Stimulated activated CD8-positive, alpha-beta memory T cell treated with anti-CD3 and anti-CD28 coated beads, Interleukin-2, amount 100 ng/mL, for 48 hours (primary cell): Measurements from ENCODE around the gene ARL15.

Experiments used
- DNase-seq, 2 donors: peaks; one replicate each; pipeline ENCODE4 v3.0.0-alpha.2; 2020; ENCODE audit warnings: low read depth in 2 of 2

Gene ARL15

DNA sequence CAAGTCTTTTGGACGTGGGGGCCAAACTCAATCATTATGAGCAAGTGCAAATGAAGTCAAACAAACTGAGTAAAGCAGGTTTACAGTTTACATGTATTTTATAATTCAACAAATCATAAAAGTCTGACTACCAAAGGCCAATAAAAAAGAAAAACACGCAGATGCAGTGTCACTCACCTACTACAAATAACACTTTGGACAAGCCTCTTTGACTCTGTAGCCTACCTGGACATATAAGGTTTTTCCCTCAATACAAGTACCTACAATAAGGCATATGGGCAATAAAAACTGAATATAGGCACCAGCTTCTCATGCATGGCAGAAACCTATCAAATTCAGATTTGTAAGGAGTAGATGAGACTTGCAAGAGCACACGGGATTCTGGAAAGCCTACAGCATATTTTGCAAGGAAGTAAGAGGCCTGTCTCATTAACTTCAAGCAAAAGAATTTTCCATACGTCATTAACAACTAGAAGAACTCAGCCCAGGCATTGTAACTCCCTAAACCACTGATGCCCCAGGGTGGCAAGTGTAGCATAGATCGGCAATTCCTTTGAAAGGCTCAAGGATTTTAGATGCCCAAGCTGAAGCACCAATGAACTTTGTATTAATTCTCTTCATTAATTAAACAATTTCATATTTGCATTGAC lies 21.7 kb downstream of the ARL15 start:
- no peak for DNase-seq

DNA sequence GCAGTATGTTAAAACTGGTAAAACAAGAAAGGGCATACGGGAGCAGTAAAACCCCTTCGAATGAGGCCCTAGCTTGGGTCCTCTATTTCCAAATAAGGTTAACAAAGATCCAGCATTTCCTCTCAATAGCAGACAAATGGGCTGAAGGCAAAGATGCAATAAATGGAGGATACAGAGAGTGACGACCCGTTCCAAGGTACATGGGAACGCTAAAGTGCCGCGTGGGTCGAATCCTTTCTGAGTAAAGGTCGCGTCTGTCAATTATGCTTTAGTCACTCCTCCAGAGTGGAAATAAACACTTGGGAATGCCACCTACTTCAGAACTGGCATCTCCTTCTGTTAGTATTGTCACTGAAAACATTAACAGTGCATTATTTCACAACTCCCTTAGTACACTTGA lies 24.7 kb downstream of the ARL15 start:
- no peak for DNase-seq

DNA sequence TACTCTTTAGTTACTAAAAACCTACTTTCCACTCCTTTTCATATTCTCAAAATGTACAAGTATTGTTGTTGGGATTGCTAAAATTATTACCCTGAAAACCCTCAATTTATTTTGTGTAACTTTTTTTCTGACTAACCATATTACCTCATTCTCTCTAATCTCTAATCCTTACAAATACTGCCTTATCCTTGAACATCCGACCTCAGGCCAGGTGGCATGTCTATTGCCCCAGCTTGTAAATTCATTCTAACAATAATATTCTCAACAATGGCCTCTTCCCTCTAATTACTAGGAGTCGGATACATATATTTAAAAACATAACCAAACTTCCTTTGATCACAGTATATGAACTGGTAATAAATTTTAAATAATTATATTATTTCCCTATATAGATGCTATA lies 25.8 kb downstream of the ARL15 start:
- DNase-seq, result no peak

DNA sequence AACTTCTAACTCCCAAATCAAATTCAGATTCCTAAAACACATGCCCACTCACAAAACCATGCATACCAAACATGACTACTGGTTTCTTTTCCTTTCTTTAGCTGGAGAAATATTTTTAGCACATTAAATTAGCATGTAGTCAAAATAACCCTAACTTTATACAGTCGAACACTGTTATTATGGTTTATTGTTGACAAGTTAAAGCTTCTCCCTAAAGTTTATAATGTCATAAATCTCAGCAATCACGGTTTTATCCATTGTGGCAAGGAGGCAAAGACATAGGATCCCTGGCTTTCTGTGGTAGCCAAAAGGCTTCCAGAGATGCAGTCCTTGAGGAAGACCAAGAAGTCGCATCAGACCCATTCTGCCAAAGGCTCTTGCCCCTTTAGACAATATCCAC lies 27.5 kb downstream of the ARL15 start:
- no peak for DNase-seq

DNA sequence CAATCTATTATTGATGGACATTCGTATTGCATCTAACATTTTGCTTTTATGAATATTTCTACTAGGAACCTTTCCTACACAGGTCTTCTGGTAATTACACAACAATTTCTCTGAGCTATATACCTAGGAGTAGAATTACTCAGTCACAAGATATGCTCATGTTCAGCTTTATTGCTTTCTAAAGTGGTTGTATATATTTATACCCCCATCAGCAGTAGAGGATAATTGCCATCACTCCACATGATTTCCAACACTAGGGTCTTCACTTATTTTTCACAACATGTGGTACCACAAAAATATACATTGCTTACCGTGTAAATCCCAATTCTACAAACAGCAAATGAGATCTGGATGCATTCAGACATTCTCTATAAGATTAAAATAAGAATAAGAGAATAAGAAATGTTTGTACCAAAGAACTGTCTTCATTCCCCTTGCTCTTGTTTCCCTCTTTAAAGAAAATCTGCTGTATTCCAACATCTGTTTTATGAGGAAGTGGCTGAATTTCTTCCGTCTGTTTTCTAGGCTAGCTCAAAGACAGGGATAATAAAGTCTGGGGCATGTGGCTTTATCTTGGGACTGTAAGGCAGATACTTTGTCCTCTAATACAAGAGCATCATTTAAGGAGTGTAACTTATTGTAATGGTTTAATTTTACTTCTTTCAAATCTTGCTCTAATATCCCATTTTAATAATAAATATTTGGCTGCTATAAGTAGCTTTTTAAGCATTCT lies 28.2 kb downstream of the ARL15 start:
- DNase-seq, result no peak

DNA sequence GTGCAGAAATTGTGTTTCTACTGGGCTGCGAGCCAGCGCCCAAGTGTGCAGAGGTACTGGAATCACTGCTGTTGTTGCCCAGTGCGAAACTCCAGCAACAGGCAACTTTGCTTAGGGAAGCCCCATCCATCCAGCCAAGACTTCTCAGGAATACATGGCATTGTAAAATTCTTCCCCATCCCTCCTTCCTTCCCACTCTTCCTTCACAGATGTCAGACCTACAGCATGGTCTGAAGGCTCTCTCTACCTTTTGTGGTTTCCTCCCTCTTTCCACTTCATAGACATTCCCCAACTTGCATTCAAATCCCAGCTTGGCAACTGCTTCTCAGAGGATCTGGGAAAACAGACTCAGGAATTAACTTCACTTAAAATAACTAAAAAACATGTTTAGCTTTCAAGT lies 30.4 kb downstream of the ARL15 start:
- DNase-seq, result no peak

DNA sequence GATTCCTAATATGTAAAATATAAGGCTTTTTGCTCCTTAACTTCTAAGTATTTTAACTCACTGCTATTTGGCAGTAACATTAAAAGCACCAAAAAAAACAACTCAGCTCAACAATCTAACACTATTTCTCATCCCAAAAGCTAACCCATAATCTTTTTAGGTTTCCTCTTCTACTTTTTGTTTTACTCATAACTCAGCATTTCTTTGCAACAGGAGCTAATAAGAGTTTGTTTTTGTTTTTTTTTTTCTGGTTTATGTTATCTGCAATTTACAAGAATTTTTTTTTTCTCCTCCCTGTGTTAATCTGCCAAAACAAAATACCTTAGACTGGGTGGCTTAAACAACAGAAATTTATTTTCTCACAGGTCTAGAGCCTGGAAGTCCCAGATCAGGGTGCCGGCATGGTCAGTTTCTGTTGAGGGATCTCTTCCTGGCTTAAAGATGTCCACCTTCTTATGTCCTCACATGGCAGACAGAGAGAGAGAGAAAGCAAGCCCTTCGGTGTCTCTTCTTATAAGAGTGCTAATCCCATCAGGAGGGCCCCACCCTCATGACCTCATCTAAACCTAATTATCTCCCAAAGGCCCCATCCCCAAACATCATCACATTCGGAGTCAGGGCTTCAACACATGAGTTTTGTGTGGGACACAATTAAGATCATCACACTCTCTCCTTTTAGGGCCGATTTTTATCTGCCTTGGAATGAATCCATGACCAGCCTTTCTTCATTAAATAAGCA lies 31.2 kb downstream of the ARL15 start:
- DNase-seq, result no peak

DNA sequence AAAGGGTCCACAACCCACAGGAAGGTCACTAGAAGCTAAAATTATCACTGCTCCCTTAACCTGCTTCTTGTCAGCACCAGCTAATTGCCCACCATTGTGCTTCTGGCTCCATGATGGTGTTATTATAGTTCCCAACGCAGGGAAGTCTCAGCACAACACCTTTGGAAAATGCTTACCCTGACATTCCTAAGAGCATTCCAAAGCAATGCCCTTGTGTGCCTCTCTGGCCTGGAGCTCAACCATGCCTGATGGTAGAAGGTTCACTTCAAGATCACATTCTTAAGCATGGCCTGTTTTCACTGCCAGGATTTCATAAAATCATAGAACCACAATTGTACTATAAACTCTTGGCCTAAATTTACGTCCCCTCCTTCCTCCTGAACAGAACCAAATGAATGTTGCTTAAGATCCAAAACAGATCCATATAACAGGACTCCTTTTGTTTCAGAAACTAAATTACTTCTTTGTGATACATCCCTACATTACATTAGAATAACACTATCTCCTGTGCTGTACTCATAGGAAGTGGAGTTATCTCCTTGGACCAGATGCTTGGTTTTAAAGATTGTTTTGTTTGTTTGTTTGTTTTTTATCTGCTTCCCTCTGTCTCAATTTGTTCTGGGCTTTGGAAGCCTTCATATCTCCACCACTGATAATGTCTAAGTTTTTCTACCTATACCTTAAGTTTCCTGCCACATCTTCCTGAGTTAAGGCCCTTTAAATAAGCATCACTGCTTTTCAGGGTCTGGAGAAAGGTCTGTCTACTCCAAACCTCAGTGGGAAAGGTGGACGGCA lies 32.1 kb downstream of the ARL15 start:
- DNase-seq, result no peak

DNA sequence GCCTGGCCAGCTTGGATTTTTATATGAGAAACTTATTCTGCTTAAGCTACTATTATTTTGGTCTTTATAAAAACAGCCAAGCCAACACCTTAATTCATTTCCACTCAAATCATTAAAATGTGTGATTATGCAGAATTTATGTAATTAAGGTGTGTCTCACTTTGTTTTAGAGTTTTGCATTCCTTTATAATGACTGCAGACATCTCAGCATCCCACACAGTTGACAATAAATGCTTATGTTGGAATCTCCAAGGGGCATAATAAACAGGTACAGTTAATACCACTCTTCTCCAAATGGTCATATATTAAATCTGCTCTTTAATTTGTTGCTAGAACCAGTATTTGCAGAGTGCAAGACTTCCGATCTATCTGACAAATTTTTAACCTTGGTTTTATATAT lies 34.3 kb downstream of the ARL15 start:
- no peak for DNase-seq

DNA sequence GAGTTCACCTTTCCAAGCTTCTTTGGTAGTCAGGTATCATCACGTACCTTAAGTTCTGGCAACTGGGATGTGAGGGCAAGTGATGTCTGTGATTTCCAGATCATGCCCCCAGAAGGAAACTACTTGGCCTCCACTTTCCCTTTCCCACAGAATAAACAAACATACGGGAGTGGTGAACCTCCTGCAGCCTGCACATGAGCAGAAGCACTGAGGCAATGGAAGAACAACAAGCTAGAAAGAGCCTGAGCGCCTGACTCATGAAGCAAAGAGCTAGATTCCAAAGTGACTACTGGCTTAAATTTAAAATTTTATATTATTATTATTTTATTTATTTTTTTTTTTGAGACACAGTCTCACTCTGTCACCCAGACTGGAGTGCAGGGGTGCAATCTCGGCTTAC lies 35.0 kb downstream of the ARL15 start:
- no peak for DNase-seq

DNA sequence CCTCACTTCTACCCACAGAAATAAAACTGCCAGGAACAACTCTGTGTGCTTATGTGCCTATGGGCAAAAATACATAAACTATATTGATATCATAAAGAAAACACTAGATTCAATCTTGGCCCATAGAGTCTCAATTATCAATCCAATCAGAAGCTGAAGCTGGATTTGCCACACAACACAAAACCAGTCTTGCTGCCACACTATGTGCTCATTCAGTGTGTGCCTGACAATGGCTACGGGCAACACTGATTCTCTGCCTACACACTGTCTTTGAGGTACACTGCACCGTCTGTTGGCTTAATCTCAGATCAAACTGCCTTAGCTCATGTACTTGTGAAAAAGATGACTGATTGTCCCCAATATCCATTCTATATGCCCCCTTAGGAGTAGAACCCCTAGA lies 35.4 kb downstream of the ARL15 start:
- DNase-seq, result no peak

DNA sequence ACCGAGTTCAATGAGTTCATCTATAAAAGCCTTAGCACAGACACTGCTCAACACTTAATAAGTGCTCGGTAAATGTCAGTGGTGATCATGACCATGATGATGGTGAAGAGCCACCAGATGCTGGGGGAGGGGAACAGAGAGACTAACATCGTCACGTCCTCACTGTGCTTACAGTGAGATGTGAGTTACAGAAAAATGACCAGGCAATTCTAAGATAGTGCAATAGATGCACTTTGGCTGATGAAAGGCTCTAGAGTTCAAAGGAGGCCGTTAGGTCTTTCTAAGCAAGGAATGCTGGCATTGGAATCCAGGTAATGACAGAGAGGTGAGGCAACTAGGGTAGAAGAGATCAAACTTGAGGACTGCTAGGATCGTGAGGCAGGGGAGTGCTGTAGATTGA lies 36.7 kb downstream of the ARL15 start:
- DNase-seq, result no peak

DNA sequence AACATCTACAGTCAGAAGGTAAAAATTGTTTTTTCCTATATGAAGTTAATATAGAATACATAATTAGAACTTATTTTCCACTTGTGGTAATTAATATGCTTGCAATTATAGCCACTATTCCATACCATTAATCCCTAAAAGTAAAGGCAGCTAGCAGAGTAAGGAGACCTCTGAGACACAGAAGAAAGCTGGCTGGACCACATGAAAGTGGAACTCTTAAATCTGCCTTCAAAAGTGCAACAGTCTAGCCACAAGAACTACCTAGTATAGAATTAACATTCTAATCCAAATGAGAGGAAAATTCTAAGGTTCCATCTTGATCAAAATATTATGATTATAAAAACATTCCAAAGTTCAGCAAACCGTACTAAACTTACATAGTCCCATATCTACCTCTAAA lies 37.6 kb downstream of the ARL15 start:
- no peak for DNase-seq

DNA sequence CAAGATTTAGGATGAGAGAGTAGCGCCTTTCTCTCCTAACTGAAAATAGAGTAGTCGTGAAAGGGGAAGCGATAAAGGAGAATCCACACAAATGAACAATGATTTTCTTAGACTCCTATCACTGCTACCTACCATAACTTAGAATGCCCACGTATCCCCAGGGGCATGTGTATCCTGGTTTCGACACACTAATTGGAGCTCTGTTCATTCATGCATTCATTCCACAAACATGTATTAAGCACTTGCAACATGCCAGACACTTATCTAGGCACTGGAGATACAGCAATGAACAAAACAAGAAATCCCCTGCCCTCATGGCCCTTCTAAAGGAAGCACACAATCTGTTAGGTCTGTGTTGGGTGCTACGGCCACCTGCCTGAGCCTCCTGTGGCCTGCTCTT lies 40.0 kb downstream of the ARL15 start:
- no peak for DNase-seq

DNA sequence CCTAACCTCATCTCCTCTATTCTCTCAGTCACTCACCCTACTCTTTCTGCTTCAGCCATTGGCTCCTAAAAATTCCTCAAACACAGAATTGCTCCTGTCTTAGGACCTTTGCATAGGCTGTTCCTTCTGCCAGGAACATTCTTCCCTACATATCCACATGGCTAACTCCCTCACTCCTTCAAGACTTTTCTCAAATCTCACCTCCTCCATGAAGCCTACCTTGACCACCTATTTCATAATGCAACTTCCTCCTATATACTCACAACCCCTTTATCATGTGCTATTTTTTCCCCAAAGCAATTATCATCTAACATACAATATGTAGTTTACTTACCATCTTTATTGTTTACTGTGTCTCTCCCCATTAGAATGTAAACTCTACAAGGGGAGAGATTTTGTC lies 45.8 kb downstream of the ARL15 start:
- DNase-seq, result no peak

DNA sequence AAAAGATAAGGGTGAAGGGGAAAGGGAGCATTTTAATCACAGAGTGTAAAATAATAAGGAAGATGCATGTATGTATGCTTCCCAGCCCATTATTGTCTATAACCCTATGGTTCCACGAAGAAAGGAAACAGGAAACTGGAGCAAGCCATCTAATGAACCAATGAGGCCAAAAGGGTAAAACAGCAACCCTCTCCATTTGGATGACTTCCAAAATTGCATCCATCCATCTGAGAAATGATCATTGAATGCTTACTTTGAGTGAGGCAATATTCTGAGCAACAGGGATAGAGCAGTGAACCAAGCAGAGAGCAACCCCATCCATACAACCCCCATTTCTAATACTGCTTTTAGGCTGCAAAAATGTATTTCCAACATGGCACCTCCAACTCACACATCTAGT lies 46.9 kb downstream of the ARL15 start:
- no peak for DNase-seq

DNA sequence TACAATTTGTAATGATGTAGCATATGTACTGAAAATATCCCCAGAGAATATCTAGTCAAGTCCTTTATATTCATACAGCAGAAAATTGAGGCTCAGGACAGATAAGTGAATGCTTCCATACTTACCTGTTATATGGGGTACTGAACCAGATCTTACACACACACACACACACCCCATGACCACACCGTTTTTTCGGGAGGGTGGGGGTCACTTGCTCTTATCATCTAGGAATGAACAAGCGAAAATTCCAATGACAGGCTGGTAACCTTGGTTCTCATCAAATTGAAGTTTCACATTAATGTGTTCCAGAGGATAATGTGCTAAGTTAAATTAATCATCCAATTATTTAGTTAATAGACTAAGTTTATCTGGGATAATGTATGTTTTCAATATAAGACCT lies 48.8 kb downstream of the ARL15 start:
- no peak for DNase-seq

DNA sequence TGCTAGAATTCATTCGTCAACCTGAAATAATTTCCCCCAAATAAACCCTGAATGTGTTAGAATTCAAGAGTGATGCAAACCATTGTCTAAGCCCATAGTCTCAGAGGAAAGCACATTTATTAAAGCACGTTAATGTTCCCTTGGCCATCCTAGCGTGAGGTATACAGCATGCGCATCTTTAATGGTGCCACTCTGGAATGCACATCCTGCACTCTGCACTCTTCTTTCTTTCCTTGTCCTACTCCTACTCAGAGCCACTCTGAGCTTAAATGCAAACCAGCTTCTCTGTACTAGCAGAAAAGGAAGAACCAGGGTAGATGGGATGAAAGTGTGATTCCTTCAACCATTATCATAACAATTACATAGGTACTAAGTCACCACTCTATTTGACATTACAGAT lies 50.4 kb downstream of the ARL15 start:
- no peak for DNase-seq

DNA sequence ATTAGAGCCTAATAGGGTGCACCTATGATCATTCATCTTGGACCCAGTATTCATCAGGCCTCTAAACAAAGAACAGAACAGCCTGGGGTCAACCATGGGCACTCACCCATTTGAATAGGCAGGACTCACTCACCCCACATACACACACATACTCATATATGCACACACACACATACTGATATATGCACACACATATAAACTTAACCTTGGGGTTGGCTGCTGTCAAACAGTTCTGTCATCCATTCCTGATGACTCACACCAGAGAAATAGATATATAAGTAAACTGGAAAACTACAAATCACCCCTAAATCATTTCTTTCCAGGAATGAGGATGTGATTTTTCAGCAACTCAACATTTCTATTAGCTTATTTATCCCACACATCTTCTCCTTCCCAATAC lies 51.3 kb downstream of the ARL15 start:
- DNase-seq, result no peak

DNA sequence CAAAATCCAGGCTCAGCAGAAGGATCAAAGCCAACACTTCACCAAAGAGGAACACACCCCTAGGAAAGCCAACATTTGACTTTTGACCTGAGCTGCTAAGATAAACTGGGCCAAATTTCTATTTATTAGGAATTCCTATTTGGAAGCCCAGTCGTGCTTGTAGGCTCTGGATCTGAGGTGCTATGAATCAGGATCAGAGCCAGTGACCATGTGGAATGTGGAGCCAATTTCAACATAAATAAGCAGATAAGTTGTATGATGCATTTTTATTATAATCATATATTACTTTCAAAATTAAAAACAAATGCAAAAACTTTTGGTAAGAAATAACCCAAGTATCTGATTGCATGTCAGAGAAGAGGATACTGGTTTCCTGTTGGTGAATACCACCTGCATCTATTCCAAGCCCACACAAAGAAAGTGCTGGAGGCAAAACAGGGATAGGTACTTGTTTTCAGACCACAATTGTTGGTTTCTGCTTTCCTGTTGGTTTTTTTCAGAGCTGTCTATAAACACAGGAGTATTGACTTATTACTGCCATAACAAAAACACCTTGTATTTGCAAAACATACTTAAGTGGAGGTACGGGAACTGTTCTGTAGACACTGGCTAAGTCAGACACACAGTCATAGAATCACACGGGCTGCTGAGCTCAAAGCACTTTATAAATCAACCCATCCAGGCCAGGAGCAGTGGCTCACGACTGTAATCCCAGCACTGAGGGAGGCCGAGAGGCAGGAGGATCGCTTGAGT lies 52.8 kb downstream of the ARL15 start:
- DNase-seq, result no peak

DNA sequence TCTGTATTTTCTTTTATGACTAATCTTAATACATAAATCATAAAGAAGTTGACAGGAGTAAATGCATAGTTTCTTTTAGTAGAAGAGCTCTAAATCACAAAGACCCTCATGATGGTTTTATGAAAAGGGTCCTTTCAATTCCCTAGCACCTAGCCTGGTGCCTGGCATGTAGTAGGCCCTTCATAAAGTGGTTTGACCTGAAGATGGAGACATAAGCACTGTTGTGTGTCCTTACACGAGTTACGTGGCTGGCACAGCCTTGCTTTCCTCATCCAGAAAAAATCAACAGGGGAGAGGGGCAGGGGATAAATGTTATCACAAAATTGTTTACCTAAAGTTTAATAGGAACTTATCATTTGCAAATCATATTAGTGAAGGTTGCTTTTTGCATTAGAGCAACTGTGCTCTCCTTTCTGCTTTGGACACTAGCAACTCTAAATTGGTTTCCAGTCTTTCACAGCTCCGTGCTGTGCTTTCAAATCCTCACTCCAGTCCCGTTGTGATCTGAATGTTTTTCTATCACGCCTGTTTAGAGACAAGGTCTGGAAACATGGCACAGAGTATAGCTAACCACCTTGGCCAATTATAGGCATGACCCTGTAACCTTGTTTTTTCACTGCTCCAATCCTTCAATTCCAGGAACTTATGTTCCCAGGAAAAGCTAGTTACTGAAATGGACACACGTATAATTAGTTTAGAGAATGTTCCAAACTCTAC lies 55.7 kb downstream of the ARL15 start:
- DNase-seq, result no peak
